K562 (cell line): ENCODE results near the gene DDX41. TPM values are rescaled to one million over a fixed set of nuclear protein-coding genes. Genes with fewer than 3 reads are reported as not detected.

ENCODE experiments used
- CREM ChIP-seq: IDR thresholded peaks from 2 replicates; pipeline ENCODE4 v1.6.1; 2014; ENCODE audit warnings: antibody characterized with exemption, low read depth
- CXXC5 ChIP-seq: fragments of 250-450 bp; sonication (Bioruptor Pico); IDR thresholded peaks from 2 replicates; pipeline ENCODE4 v1.8.0; 2022; ENCODE audit warnings: inconsistent platforms, mild to moderate bottlenecking, moderate library complexity
- JUND ChIP-seq, 2 experiments: IDR thresholded peaks; 2 replicates in 1 of 2; 3 replicates in 1 of 2; pipeline ENCODE4 v1.6.1; 2011; ENCODE audit warnings: borderline replicate concordance in 2 of 2, low read depth in 2 of 2, low read length in 2 of 2, improper control_type of control experiment in 1 of 2, missing biosample characterization in 1 of 2, missing genetic modification characterization in 1 of 2, missing genetic modification reagents in 1 of 2
- SPI1 ChIP-seq: IDR thresholded peaks from 2 replicates; pipeline ENCODE4 v1.6.1; 2011; ENCODE audit warnings: low read depth, low read length, control low read depth, borderline replicate concordance
- TEAD2 ChIP-seq: fragments of 450-650 bp; IDR thresholded peaks from 2 replicates; pipeline ENCODE4 v1.6.1; 2016; ENCODE audit warnings: missing genetic modification characterization, control low read depth, missing compliant biosample characterization
- TRIM24 ChIP-seq, 2 experiments: fragments of 450-650 bp; IDR thresholded peaks; 2 replicates each; pipeline ENCODE4 v1.6.1; 2016
- ZFPM2 ChIP-seq: fragments of 250-450 bp; sonication (Bioruptor Pico); IDR thresholded peaks from 2 replicates; pipeline ENCODE4 v1.5.1; 2022; ENCODE audit warnings: mild to moderate bottlenecking
- ZNF174 ChIP-seq: fragments of 250-450 bp; sonication (Bioruptor Pico); IDR thresholded peaks from 2 replicates; pipeline ENCODE4 v1.4.0; 2020; ENCODE audit warnings: mild to moderate bottlenecking
- ZNF408 ChIP-seq: fragments of 250-450 bp; sonication (Bioruptor Pico); IDR thresholded peaks from 2 replicates; pipeline ENCODE4 v1.4.0; 2020; ENCODE audit warnings: low read depth, mild to moderate bottlenecking, moderate library complexity
- ZNF584 ChIP-seq: fragments of 200-800 bp; sonication (Bioruptor generic); IDR thresholded peaks from 2 replicates; pipeline ENCODE4 v1.6.1; 2016; ENCODE audit warnings: low read depth, mild to moderate bottlenecking, missing genetic modification characterization, missing compliant biosample characterization
- polyA plus RNA-seq, 8 experiments: library from polyadenylated mRNA; depleted of rRNA in 4 of 8; stranded (reverse) in 5 of 8; unstranded in 3 of 8; fragments of >200 nt; fragmentation: Nextera tagmentation in 2 of 8; fragmentation: Illumina TruSeq in 1 of 8; extraction: Ambion mirVana in 2 of 8; extraction: Trizol in 1 of 8; gene quantifications; 2 replicates each; pipeline versions ENCODE4 v1.2.1 to v1.2.3, GENCODE V29; 2011 to 2014; ENCODE audit warnings: inconsistent platforms in 1 of 8, missing spikeins in 1 of 8
- total RNA-seq, 7 experiments: library from RNA; depleted of rRNA in 6 of 7; stranded (reverse); fragments of >200 nt in 6 of 7; fragmentation: Illumina TruSeq in 2 of 7; extraction: Trizol in 2 of 7; gene quantifications; 2 replicates each; pipeline versions ENCODE4 v1.2.1 to v1.2.3, GENCODE V29; 2011 to 2021; ENCODE audit warnings: low replicate concordance in 1 of 7
- TF ChIP-seq, protein P1 (sequence below): fragments of 450-650 bp; IDR thresholded peaks from 2 replicates; pipeline ENCODE4 v1.6.1; 2016; ENCODE audit warnings: mild to moderate bottlenecking, moderate library complexity
- TF ChIP-seq, protein P2 (sequence below): fragments of 250-450 bp; sonication (Bioruptor Pico); IDR thresholded peaks from 2 replicates; pipeline ENCODE4 v1.8.0; 2022; ENCODE audit warnings: moderate library complexity, mild to moderate bottlenecking, inconsistent platforms
- TF ChIP-seq, protein P3 (sequence below): sonication (generic); formaldehyde crosslinking; IDR thresholded peaks from 2 replicates; pipeline ENCODE4 v1.8.0; 2022; ENCODE audit warnings: mild to moderate bottlenecking, missing genetic modification reagents

The DDX41 gene
- total and polyA plus RNA-seq, 9 of the 15 experiments (the other 6 are each of a cell fraction or from before 2014, with no cell fraction given), result 38.2 to 284 (median 116) TPM

DNA sequence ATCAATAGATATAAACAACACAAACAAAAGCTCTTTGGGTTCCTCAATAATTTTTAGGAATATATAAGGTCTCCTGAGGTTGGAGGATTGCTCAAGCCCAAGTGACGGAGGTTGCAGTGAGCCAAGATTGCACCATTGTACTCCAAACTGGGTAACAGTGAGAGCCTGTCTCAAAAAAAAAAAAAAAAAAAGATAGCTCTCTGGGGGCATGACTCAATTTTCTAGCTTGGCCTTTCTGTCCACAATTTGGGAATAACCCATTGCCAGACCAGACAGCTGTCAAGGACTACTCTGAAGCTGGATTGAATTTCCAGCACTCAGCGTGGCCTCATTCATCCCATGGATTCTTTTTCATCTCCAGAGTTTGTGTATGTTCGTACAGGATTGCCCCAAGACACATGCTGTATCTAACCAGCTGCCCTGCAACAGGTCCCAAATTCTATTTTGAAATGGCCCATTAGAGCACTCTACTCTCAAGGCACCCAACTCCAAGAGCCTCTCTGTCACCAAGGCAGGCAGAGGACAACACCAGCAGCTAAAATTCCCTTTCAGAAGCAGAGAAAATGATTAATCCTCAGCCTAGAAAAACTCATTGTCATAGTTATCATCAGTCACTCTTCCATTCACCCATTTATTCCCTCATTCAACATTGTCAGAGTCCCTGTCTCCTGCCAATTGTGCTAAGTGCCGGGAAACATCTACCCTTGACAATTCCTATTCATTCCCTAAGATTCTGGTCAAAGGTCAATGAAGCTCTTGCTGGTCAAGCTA lies 28.9 kb upstream of the DDX41 start (continued):
- TF ChIP-seq, protein P1, sequence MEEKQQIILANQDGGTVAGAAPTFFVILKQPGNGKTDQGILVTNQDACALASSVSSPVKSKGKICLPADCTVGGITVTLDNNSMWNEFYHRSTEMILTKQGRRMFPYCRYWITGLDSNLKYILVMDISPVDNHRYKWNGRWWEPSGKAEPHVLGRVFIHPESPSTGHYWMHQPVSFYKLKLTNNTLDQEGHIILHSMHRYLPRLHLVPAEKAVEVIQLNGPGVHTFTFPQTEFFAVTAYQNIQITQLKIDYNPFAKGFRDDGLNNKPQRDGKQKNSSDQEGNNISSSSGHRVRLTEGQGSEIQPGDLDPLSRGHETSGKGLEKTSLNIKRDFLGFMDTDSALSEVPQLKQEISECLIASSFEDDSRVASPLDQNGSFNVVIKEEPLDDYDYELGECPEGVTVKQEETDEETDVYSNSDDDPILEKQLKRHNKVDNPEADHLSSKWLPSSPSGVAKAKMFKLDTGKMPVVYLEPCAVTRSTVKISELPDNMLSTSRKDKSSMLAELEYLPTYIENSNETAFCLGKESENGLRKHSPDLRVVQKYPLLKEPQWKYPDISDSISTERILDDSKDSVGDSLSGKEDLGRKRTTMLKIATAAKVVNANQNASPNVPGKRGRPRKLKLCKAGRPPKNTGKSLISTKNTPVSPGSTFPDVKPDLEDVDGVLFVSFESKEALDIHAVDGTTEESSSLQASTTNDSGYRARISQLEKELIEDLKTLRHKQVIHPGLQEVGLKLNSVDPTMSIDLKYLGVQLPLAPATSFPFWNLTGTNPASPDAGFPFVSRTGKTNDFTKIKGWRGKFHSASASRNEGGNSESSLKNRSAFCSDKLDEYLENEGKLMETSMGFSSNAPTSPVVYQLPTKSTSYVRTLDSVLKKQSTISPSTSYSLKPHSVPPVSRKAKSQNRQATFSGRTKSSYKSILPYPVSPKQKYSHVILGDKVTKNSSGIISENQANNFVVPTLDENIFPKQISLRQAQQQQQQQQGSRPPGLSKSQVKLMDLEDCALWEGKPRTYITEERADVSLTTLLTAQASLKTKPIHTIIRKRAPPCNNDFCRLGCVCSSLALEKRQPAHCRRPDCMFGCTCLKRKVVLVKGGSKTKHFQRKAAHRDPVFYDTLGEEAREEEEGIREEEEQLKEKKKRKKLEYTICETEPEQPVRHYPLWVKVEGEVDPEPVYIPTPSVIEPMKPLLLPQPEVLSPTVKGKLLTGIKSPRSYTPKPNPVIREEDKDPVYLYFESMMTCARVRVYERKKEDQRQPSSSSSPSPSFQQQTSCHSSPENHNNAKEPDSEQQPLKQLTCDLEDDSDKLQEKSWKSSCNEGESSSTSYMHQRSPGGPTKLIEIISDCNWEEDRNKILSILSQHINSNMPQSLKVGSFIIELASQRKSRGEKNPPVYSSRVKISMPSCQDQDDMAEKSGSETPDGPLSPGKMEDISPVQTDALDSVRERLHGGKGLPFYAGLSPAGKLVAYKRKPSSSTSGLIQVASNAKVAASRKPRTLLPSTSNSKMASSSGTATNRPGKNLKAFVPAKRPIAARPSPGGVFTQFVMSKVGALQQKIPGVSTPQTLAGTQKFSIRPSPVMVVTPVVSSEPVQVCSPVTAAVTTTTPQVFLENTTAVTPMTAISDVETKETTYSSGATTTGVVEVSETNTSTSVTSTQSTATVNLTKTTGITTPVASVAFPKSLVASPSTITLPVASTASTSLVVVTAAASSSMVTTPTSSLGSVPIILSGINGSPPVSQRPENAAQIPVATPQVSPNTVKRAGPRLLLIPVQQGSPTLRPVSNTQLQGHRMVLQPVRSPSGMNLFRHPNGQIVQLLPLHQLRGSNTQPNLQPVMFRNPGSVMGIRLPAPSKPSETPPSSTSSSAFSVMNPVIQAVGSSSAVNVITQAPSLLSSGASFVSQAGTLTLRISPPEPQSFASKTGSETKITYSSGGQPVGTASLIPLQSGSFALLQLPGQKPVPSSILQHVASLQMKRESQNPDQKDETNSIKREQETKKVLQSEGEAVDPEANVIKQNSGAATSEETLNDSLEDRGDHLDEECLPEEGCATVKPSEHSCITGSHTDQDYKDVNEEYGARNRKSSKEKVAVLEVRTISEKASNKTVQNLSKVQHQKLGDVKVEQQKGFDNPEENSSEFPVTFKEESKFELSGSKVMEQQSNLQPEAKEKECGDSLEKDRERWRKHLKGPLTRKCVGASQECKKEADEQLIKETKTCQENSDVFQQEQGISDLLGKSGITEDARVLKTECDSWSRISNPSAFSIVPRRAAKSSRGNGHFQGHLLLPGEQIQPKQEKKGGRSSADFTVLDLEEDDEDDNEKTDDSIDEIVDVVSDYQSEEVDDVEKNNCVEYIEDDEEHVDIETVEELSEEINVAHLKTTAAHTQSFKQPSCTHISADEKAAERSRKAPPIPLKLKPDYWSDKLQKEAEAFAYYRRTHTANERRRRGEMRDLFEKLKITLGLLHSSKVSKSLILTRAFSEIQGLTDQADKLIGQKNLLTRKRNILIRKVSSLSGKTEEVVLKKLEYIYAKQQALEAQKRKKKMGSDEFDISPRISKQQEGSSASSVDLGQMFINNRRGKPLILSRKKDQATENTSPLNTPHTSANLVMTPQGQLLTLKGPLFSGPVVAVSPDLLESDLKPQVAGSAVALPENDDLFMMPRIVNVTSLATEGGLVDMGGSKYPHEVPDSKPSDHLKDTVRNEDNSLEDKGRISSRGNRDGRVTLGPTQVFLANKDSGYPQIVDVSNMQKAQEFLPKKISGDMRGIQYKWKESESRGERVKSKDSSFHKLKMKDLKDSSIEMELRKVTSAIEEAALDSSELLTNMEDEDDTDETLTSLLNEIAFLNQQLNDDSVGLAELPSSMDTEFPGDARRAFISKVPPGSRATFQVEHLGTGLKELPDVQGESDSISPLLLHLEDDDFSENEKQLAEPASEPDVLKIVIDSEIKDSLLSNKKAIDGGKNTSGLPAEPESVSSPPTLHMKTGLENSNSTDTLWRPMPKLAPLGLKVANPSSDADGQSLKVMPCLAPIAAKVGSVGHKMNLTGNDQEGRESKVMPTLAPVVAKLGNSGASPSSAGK, result no peak
- no peak for TF ChIP-seq SPI1
- peak; percentile 43 to 70; a peak in 2 of 4 replicates for TF ChIP-seq TRIM24 (IDR thresholded peaks at IDR 0.05)
- no peak for TF ChIP-seq ZNF584 (CRISPR knock-in tag)
- no peak for TF ChIP-seq ZFPM2 (CRISPR knock-in tag)
- TF ChIP-seq ZNF408, result no peak
- TF ChIP-seq TEAD2 (tag), result no peak
- TF ChIP-seq JUND (IDR thresholded peaks at IDR 0.05; ENCODE audit: borderline replicate concordance, low read depth, low read length), result peak; percentile 73
- no peak for TF ChIP-seq JUND (tag; IDR thresholded peaks at IDR 0.05; ENCODE audit: borderline replicate concordance, low read depth, low read length)
- TF ChIP-seq CREM, result no peak
- TF ChIP-seq ZNF174 (CRISPR knock-in tag), result no peak
- TF ChIP-seq, protein P2, sequence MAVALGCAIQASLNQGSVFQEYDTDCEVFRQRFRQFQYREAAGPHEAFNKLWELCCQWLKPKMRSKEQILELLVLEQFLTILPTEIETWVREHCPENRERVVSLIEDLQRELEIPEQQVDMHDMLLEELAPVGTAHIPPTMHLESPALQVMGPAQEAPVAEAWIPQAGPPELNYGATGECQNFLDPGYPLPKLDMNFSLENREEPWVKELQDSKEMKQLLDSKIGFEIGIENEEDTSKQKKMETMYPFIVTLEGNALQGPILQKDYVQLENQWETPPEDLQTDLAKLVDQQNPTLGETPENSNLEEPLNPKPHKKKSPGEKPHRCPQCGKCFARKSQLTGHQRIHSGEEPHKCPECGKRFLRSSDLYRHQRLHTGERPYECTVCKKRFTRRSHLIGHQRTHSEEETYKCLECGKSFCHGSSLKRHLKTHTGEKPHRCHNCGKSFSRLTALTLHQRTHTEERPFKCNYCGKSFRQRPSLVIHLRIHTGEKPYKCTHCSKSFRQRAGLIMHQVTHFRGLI (CRISPR knock-in tag), result no peak
- TF ChIP-seq, protein P3, sequence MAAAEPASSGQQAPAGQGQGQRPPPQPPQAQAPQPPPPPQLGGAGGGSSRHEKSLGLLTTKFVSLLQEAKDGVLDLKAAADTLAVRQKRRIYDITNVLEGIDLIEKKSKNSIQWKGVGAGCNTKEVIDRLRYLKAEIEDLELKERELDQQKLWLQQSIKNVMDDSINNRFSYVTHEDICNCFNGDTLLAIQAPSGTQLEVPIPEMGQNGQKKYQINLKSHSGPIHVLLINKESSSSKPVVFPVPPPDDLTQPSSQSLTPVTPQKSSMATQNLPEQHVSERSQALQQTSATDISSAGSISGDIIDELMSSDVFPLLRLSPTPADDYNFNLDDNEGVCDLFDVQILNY (CRISPR knock-in tag), result no peak
- peak; percentile 32; the same call in 1 of the 2 replicates for TF ChIP-seq CXXC5
